GM18873 (cell line): ENCODE results near the gene DDC.
"Not testable (repeated sequence)": the region's sequence is repeated elsewhere in the genome, so short reads cannot be mapped to it uniquely, and the experiment has no call there.

ENCODE experiments used
- ATAC-seq: cut with Tn5 transposase; IDR thresholded peaks from one replicate; pipeline ENCODE4 v1.9.1; 2021; ENCODE audit warnings: mild to moderate bottlenecking, moderate library complexity, moderate number of reproducible peaks; ENCODE audit not compliant: unreplicated experiment, low FRiP score

The DDC gene

DNA sequence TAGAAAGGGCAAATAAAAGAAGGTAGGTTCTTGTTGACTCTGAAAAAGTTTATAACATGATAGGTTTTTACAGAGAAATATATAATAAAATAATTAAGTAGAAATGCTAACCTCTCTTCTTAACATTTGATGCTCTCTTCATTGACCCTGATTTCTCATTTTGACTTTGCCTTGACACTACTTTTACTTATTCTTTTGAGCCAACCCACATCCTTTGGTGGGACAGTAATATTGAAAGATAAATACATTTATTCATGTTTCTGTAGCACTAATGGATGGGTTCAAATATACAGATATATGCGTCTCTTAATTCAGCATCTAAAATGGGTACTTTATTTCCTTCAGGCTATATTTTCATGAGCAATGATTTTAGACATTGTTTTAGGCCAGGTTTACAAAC is 34.4 kb downstream of the DDC start:
- ATAC-seq = no peak

DNA sequence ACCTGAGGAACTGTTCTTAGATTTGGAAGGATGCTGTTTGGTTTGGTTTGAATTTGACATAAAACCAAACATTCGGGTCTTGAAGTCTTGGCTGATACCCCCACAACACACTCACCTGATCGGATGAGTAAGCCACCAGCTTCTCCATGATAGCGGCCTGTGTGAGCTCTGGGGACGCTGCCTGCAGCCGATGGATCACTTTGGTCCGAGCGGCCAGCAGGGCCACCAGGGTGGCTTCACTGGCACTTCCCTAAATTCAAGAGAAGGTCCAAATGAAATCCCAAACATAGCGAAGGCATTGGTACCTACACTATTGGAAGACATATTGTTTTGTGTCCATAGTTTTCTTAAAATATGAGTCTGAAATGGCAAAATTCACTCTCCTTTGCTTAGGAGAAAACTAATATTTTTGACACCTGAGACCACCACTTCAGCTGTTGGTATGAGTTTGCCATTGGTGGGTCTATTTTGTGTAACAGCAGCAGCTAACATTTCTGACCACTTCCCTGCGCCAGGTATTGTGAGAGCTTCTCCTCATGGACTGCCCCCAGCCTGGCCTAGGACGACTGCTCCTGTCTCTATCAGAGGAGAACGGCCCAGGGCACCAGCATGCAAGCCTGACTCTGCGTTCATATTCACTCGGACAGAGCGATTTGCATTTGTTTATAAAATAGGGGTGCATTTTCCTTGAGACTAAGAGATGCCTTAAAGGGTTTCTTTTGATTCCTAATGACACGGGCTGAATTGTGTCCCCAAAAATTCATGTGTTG is 35.9 kb downstream of the DDC start:
- no peak for ATAC-seq

DNA sequence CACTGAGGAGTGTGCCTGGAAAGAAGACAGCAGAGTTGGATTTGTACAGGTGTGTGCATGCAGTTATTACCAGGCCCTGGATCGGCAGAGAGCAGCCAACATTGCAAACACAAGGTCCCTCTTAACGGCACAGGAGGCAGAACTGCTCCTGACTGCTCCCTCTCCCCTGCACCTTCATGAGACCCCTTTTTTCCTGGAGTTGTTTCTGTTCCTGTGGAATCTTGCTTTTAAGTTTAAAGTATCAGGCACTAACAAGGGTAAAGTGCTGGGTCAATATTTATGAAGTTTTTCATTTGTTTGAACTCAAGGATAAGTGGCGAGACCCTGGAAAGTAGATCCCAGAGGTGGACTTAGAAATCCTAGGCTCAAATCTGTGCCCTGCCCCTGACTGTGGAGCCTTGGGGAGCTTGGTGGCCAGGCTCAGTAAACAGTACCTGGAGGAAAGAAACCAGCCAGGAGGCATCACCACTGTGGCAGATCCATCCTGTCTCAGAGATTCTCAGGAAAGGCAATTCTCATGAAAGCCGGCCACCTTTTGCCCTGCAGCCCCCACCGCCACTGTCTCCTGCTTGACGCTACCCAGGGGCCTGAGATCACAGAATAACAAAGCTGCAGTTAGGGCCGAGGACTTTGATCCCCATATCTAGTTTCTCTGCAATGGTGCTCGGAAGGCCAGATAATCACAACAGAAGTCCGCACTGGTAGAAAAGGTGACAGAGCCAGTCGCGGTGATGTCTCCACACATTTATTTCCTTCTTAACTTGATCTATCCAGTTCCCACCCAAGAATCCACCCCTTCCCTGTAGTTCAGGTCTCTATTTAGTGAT is 36.7 kb downstream of the DDC start:
- ATAC-seq = no peak

DNA sequence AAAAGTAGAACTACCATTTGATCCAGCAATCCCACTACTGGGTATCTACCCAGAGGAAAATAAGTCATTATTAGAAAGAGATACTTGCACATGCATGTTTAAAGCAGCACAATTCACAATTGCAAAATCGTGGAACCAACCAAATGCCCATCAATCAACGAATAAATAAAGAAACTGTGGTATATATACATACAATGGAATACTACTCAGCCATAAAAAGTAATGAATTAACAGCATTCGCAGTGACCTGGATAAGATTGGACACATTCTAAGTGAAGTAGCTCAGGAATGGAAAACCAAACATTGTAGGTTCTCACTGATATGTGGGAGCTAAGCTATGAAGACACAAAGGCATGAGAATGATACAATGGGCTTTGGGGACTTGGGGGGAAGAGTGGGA is 45.9 kb downstream of the DDC start:
- ATAC-seq = not testable (repeated sequence)

DNA sequence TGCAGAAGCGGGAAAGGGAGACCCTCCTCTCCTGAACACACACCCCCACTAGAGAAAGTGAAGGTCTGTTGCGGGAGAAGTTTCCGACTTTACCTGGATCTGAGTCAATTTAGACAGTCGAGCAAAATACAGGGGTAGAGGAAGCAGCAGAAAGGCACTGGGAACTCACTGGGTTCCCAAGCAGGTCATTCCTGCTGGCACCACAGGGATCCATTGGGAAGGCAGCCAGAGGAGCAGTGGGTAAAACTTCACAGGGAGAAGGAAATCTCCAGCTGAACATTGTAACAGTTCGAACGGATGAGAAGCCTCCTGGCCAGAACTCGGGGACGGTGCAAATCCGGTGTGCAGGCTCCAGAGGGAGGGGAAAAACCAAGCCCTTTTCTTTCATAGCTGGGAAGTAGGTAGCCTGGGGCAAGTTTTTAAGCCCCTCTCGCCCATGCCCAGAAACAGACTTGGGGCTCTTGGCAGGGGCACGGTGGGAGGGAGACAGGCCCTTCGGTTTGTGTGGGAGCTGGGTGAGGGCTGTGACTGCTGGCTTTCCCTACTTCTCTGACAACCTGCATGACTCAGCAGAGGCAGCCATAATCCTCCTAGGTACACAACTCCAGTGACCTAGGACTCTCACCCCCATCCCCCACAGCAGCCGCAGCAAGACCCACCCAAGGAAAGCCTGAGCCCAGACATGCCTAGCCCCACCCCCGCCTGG is 51.9 kb downstream of the DDC start:
- ATAC-seq = no peak

DNA sequence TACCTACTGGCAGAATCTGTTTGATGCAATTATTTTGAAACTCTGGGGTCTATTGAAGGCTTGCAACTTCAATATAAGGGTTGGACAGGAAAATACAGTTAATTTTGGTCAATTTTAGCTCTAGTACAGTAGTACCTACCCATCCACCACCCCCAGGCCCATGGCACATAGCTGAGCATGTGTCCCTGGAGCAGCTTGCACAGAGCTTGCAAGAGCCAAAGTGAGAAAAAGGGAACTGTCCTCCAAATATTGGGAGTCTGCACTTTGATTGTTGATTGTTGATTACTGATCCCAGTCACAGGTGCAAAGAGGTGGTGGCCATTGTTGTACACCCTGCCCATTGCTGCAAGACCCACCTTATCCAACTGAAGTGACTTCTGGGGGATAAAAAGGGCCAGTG is 52.8 kb downstream of the DDC start:
- no peak for ATAC-seq

DNA sequence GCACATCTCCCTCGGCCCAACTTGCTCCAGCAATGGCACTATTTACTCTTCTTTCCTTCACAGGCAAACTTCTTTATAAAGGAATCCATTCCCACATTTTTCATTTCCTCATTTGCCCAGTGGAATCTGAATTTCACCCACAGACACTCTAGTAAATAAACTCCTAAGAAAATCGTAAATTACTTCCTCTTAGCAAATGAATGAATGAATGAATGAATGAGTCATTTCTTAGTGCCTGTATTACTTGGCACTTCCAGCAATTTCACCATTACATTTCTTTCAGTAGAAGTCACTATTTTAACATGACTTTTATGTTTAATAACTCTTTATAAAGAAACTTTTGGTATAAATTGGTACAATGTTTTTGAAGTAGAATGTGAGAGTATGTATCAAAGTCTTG is 55.7 kb downstream of the DDC start:
- ATAC-seq = no peak

DNA sequence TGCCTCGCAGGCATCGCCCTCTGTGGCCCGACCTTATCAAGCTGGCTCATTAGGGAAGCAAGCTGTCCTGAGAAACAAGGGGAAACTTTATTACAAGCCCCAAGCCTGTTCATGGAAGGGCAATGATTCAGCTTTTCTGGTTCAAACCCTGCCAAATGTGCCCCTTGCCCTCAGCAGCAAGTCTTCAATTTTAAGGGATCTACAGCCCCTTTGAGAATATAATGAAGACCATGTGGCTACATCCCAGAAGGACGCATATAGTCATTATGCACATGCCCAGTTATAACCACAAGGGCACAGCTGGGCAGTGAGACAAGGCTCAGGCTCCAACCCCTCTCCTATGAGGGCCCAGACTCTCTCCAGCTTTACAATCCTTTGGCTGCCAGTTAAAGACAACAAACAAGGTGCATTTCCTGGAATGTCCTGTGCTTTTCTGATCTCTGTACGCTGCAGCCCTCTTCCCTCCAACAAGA is 56.7 kb downstream of the DDC start:
- no peak for ATAC-seq

DNA sequence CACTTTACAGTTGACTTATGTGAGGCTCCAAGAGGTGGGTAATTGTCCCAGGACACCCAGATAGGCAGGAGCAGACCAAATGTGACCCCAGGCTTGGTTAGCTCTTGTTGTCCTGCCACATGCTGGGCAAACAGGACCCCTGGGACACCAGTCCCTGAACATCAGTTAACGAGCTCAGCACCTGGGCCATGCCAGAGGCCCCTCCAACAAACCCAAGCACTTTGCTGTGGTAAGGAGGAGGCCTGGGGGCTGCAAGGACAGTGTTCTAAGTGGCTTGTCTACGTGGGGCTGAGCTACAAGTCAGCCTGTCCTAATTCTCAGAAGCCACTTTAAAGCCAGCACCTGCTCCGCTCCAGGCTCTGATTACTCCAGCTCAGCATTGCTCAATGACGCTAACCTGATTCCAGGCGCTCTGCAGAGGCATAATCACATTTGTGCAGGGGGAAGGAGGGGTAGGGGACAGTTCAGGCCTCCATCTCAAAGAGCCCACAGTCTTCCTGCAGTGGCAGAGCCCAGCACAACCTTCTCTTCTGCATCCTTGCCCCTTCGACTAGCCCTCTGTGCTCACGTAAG is 57.2 kb downstream of the DDC start:
- no peak for ATAC-seq

DNA sequence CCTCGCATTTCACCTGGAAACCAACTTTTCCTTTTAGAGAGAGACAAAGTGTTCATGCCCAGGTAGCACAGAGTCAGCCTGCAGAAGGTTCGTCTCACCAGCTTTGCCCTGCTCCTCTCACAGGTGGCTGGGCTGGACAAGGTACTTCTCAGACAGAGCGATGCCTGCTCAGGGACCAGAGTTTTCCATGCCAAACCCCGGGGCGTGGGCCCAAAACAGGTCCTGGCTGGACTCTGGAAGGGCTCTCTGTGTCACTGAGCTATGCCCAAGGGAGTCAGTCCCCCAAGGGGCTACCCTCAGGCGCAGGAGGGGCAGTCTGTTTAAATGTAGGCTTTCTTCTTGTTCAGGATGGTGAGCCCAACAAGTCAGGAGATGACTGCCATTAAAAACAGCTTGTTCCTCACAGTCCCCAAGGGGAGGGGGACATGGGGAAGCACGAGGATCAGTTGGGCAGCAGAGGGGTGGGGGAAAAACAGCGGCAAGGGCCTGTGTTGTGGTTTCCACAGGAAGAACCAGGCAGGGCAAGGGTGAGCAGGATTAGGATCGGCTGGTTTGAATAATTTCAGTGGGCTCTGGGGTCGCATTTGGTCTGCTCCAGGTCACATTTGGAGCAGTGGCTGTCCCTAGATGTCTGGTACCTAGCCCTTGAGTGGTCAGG is 59.5 kb downstream of the DDC start:
- ATAC-seq = no peak

DNA sequence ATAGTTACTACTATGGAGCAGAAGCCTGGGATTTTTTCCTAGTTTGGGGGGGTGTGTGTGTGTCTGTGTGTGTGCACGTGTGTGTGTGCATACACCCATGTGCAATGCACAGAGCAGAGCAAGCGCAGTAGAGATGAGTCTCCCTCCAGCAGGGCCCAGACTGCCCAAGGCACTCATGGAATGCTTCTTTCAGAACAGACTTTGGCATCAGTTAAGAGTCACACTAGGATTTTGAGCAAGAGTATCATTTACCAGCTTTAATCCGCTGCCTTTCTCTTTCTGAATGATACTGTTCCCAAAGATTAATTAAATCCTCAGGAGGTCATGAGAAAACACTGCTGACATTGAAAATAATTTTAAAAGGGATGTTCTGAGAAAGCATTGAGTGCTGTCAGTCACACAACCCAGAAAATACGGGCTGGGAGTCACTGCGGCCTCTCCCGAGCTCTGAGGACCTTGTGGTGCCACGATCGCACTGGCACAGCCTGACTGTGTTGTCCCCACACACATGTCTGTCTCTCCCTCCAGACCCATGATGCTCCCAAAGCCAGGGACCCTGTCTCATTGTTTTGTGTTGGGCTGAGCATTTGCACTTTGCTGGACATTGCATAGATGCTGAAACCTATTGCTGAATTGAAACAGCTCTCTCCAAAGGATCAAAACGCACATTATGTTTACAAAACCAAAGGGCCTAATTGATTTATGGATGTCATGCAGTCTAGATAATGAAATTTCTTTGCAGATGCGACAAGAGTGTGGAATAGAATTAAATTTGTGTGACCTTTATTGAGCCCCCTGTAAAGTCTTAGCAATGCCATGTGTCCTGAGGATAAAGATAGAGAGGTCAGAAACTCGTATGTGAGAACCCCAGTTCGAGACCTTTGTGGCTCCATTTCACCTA is 60.3 kb downstream of the DDC start:
- no peak for ATAC-seq

DNA sequence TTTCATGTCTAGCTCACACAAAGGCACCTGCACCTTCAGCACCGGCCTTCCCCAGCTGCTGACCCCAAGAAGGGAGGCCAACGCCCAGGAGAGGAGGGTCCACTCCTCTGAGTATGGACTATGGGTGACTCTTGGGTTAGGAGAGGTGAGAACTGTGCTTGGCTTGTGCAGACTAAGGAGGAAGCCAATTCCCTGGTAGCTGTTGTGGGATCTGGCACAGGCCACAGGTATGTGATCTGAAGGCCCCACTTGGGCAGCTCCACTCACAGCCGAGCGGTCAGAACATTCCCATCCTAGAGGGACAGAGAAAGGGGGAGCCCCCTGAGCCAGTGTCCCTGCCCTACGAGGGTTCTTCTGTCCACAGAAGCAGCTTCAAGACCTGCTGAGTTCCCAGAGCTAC is 62.3 kb downstream of the DDC start:
- no peak for ATAC-seq

DNA sequence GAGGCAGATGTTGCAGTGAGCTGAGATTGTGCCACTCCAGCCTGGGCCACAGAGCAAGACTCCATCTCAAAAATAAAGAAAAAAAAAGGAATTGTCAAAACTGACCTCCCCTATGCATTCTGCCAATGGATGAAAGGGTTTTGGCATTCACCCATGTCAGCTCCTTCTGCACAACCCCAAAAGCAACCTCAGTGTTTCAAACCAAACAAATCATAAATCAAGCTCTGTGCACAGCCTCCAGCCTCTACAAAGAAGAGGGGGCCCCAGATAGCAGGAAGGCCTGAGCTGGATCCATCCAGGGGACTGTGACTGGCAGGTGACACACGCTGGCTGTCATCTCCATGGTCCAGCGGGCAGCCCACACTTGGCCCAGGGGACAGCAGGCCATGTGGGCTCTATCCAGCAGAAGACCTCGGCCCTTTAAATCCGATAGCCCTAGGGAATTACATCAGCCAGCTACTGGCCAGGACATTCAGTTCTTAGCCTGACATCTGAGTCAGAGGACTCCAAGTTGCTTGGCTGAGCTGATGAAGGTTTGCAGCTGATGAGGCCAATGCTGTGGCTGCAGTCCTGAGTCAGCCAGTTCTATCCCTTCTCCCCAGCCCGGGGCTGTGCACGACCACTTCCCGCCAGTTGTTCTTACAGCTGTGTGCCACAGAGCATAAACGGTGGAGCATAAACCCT is 63.1 kb downstream of the DDC start:
- ATAC-seq = no peak

DNA sequence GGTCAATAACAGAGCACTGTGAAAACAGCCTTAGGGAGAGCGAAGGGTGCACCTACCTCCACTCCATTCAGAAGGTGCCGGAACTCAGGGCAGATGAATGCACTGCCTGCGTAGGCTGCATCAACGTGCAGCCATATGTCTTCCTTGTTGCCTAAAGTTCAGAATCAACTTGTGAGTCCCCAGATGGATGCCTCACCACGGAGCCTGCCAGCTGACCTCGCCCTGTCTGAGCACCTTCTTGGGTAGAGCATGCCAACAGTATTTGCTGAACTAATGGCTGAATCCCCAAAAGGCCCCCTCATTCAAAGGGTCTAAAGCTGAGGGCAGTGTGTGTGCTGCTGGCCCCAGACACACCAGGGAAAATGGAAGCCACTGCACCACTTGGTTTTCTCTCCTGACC is 66.1 kb downstream of the DDC start:
- ATAC-seq = no peak

DNA sequence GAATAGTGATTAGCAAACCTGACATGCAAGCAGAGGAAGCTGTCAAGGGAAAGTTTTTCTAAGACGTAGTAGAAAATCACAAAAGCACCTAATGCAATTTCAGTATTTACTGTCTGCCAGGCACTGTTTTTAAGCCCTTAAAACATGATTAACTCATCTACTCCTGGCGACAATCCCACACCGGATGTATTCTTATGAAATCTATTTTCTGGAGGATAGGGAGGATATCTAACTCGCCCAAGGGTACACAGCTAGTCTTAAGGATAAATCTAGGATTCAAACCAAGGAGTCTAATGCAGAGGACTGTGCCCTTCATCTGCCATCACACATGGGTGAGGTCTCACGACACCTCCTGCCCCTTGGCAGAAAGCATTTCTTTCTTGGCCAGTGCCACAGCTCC is 67.2 kb downstream of the DDC start:
- ATAC-seq = no peak

DNA sequence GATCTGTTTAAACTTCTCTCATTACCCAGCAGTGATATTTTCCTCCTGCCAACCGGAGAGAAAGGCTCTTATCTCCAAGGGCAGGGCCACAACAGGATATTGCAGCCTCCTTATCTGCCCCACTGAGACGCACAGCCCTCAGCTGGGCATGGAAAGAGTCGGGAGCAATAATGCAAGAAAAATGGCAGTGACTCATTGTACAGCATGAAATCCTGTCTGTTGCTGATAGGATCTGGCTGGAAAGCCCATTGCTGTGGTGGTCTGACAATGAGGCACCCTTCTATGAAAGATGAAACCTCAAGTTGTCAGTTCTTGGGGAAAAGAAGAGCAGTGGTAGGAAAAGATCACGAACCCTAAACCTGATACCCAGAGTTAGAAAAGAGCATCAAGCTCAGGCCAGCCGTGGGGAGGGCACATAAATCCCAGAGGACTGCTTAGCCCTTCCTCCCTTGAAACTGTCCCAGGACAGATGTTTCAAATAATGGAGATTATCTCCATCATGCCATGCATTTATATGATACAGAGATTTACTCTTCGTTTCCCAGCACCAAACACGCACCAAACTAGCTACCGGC is 68.0 kb downstream of the DDC start:
- no peak for ATAC-seq

DNA sequence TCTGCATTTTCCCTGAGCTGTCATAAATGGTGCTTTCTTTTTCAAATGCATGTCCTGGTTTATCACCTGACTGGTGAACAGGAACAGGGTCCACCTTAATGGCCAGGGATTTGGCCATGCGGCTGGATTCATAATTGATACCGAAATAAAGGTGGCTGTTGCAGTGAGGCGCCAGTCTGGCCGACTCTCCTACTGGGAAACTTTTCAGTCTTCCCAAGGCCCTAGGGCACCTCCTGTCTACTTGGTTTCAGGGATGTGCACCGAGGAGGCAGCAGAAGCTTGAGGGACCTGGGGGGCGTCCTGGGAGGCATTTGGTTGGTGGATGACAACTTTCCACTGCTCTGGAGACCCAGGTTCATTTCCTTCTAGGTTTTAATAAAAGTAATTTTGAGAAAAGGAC is 68.6 kb downstream of the DDC start:
- ATAC-seq = no peak

DNA sequence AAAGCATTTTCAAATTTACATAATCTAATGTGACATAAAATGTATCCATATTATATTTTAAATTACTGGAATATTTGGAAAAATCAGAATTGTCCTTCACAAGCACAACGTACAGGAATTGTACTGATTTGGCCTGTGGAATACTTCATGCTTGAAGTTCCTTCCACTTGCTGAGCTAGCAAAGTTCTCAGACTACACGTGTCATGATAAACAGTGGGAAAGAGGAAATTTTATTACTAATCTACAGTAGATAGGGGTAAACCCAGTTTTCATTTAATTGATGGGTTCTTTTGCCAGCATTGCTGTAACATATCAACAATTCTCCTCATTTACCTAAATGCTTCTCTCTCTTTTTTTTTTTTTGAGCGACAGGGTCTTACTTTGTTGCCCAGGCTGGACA is 69.5 kb downstream of the DDC start:
- ATAC-seq = no peak
